NB4 (cell line): Measurements from ENCODE around the gene DDAH1.

Experiments used
- MYC ChIP-seq: IDR thresholded peaks from 2 replicates; pipeline ENCODE4 v1.6.1; 2011; ENCODE audit warnings: low read depth, low read length
- POLR2A ChIP-seq: IDR thresholded peaks from 2 replicates; pipeline ENCODE4 v1.6.1; 2011; ENCODE audit warnings: mild to moderate bottlenecking; ENCODE audit not compliant: insufficient read length; ENCODE audit errors: extremely low read depth
- TF ChIP-seq, protein P1 (sequence below): IDR thresholded peaks from one replicate; pipeline ENCODE4 v1.5.1; 2012; ENCODE audit warnings: low read depth, low read length
- TF ChIP-seq, protein P2 (sequence below): IDR thresholded peaks from 2 replicates; pipeline ENCODE4 v1.6.1; 2011; ENCODE audit warnings: low read depth, low read length

DNA sequence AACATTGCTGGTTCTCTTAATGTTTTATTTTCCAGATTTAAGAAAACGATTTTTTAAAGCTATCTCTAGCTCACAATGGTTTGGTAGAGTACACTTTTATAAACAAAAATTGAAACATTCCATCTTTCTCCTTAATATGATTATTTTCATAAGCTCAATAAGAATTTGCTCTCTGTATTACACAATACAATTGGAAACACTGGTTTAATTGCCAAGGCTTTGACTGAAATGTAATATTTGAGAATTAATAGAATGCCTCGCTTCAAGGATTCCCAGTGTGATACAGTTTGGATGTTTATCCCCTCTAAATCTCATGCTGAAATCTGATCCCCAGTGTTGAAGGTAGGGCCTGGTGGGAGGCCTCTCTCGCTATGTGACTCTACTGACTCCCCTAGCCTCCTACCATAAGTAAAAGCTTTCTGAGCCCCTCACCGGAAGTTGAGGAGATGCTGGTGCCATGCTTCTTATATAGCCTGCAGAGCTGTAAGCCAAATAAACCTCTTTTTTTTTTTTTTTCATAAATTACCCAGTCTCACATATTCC is 67.4 kb downstream of the DDAH1 start:
- TF ChIP-seq, protein P1, sequence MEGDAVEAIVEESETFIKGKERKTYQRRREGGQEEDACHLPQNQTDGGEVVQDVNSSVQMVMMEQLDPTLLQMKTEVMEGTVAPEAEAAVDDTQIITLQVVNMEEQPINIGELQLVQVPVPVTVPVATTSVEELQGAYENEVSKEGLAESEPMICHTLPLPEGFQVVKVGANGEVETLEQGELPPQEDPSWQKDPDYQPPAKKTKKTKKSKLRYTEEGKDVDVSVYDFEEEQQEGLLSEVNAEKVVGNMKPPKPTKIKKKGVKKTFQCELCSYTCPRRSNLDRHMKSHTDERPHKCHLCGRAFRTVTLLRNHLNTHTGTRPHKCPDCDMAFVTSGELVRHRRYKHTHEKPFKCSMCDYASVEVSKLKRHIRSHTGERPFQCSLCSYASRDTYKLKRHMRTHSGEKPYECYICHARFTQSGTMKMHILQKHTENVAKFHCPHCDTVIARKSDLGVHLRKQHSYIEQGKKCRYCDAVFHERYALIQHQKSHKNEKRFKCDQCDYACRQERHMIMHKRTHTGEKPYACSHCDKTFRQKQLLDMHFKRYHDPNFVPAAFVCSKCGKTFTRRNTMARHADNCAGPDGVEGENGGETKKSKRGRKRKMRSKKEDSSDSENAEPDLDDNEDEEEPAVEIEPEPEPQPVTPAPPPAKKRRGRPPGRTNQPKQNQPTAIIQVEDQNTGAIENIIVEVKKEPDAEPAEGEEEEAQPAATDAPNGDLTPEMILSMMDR = no peak
- TF ChIP-seq POLR2A = no peak
- TF ChIP-seq, protein P2, sequence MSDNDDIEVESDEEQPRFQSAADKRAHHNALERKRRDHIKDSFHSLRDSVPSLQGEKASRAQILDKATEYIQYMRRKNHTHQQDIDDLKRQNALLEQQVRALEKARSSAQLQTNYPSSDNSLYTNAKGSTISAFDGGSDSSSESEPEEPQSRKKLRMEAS = no peak
- no peak for TF ChIP-seq MYC
